Caco-2 (cell line): Measurements from ENCODE around the gene VDR. TPM values are rescaled to one million over a fixed set of nuclear protein-coding genes. Genes with fewer than 3 reads are reported as not detected.

ENCODE experiments used
- BruUV-seq: library from RNA; stranded (reverse); fragments of 400-500 nt; replicated peaks from 2 replicates; lab custom pipeline; 2021; lab: Mats Ljungman, UMichigan
- CTCF ChIA-PET: fragments of 300-600 bp; sonication (Branson Sonifier 250); formaldehyde crosslinking; loops from one replicate; lab custom pipeline; 2022; ENCODE audit warnings: antibody characterized with exemption; lab: Charles Lee
- POLR2A ChIA-PET: fragments of 300-600 bp; sonication (Branson Sonifier 250); formaldehyde crosslinking; loops from one replicate; lab custom pipeline; 2022; ENCODE audit warnings: antibody characterized with exemption; lab: Charles Lee
- DNase-seq, 2 experiments: peaks; one replicate each; pipeline versions ENCODE4 v3.0.0 to v3.0.0-alpha.2; 2020 to 2022
- H3K27me3 ChIP-seq: replicated peaks from 2 replicates; pipeline ENCODE4 v1.6.0; 2011; ENCODE audit warnings: low read length; ENCODE audit not compliant: control insufficient read depth, insufficient read depth
- H3K36me3 ChIP-seq: 2 replicates; pipeline ENCODE4 v1.5.1; 2011; ENCODE audit warnings: low read length; ENCODE audit not compliant: control insufficient read depth, insufficient read depth
- H3K4me1 ChIP-seq: fragments of 250-450 bp; sonication (Bioruptor Pico); 2 replicates; pipeline ENCODE4 v1.5.1; 2020; ENCODE audit warnings: mild to moderate bottlenecking
- H3K4me3 ChIP-seq: 2 replicates; pipeline ENCODE4 v1.5.1; 2011; ENCODE audit warnings: low read depth, mild to moderate bottlenecking, control low read depth, low read length
- H3K9me3 ChIP-seq: fragments of 250-450 bp; sonication (Bioruptor Pico); 2 replicates; pipeline ENCODE4 v1.5.1; 2020; ENCODE audit warnings: mild to moderate bottlenecking, moderate library complexity
- H3K27ac Mint-ChIP-seq: one replicate; pipeline ENCODE4 v1.8.0; 2022; ENCODE audit warnings: mixed read lengths; ENCODE audit not compliant: unreplicated experiment
- H3K27me3 Mint-ChIP-seq: one replicate; pipeline ENCODE4 v1.8.0; 2022; ENCODE audit warnings: mixed read lengths; ENCODE audit not compliant: insufficient read depth, unreplicated experiment
- H3K36me3 Mint-ChIP-seq: one replicate; pipeline ENCODE4 v1.8.0; 2022; ENCODE audit warnings: mild to moderate bottlenecking, mixed read lengths; ENCODE audit not compliant: insufficient read depth, unreplicated experiment
- H3K4me1 Mint-ChIP-seq: one replicate; pipeline ENCODE4 v1.8.0; 2022; ENCODE audit warnings: low read depth, mixed read lengths; ENCODE audit not compliant: unreplicated experiment
- H3K4me3 Mint-ChIP-seq: one replicate; pipeline ENCODE4 v1.8.0; 2022; ENCODE audit warnings: mild to moderate bottlenecking, moderate library complexity, mixed read lengths; ENCODE audit not compliant: unreplicated experiment
- H3K9me3 Mint-ChIP-seq: one replicate; pipeline ENCODE4 v1.8.0; 2022; ENCODE audit warnings: mixed read lengths; ENCODE audit not compliant: unreplicated experiment
- CTCF ChIP-seq, 2 experiments: fragments of 200-600 bp in 1 of 2; IDR thresholded peaks; 1 replicate in 1 of 2; 2 replicates in 1 of 2; pipeline versions ENCODE4 v1.5.1 to v1.8.0; 2011 to 2022; ENCODE audit warnings: antibody characterized with exemption in 1 of 2, control low read depth in 1 of 2, inconsistent platforms in 1 of 2, low read depth in 1 of 2, low read length in 1 of 2, mild to moderate bottlenecking in 1 of 2, moderate library complexity in 1 of 2; ENCODE audit not compliant: insufficient read depth in 1 of 2, severe bottlenecking in 1 of 2, unreplicated experiment in 1 of 2
- intact Hi-C: fragments of 100-400 bp; cut with micrococcal nuclease; formaldehyde crosslinking; loops from one replicate; pipeline ENCODE4 v1.10.0; 2022; ENCODE audit not compliant: unreplicated experiment
- total RNA-seq: library from RNA; stranded (reverse); gene quantifications from 2 replicates; pipeline ENCODE4 v1.2.3, GENCODE V29; 2022

The VDR gene
- total RNA-seq, 1 experiment from 2014 or later: 15.4 TPM

- Histone ChIP-seq H3K4me1 (peaks cover 18% of the 10 kb centered on the region; the same call in 1 of the 2 replicates), H3K36me3 (no peaks in the 10 kb centered on the region), H3K9me3 (no peaks in the 10 kb centered on the region), H3K27me3 (no peaks in the 10 kb centered on the region), H3K4me3 (no peak overlapping the region)
- H3K27ac Mint-ChIP-seq: peak overlapping the region; percentile 19
- POLR2A ChIA-PET: interaction anchor here (0.6 to 1.6 kb wide), 2 partner anchors 41 to 210 kb away, joined by 3 to 7 read pairs; partner anchors contain the start of gene VDR
- no peak overlapping the region for H3K4me3 Mint-ChIP-seq
- intact Hi-C loops: no loop called here
- H3K4me1 Mint-ChIP-seq: peaks cover 32% of the 10 kb centered on the region
- DNase-seq: no peak
- BruUV-seq: no TSS peak
- TF ChIP-seq CTCF (IDR thresholded peaks at IDR 0.05; ENCODE audit: insufficient read depth in 1 of 2, low read depth in 1 of 2, low read length in 1 of 2, severe bottlenecking in 1 of 2, unreplicated experiment in 1 of 2): no peak
- peaks cover 4% of the 10 kb centered on the region for H3K36me3 Mint-ChIP-seq
- H3K27me3 Mint-ChIP-seq: no peaks in the 10 kb centered on the region
- H3K9me3 Mint-ChIP-seq: no peaks in the 10 kb centered on the region
- CTCF ChIA-PET: interaction anchor here (0.6 to 1.7 kb wide), 4 partner anchors 42 to 109 kb away, joined by 3 to 14 read pairs (median 5); partner anchors contain the start of gene VDR
Measured at GRCh38 chr12:47946413-47947323, 41.9 kb upstream of the VDR start.

GRCh38 chr12:47945341-47945728, 40.5 kb upstream of the VDR start:
- no peak overlapping the region for H3K4me3 Mint-ChIP-seq
- no TSS peak for BruUV-seq
- H3K9me3 Mint-ChIP-seq: no peaks in the 10 kb centered on the region
- Histone ChIP-seq H3K4me1 (peaks cover 10% of the 10 kb centered on the region; the same call in 1 of the 2 replicates), H3K9me3 (no peaks in the 10 kb centered on the region), H3K36me3 (no peaks in the 10 kb centered on the region), H3K27me3 (no peaks in the 10 kb centered on the region), H3K4me3 (no peak overlapping the region)
- DNase-seq: no peak
- no peak overlapping the region for H3K27ac Mint-ChIP-seq
- CTCF ChIA-PET: interaction anchor here (0.6 kb wide), 1 partner anchor 58 kb away, joined by 3 read pairs; no protein-coding TSS in a partner anchor
- intact Hi-C loops: no loop called here
- H3K27me3 Mint-ChIP-seq: no peaks in the 10 kb centered on the region
- no peak for TF ChIP-seq CTCF (IDR thresholded peaks at IDR 0.05; ENCODE audit: insufficient read depth in 1 of 2, low read depth in 1 of 2, low read length in 1 of 2, severe bottlenecking in 1 of 2, unreplicated experiment in 1 of 2)
- H3K36me3 Mint-ChIP-seq: peaks cover 4% of the 10 kb centered on the region
- POLR2A ChIA-PET: no interaction called here
- H3K4me1 Mint-ChIP-seq: peaks cover 28% of the 10 kb centered on the region

GRCh38 chr12:47944685-47945340, 40.0 kb upstream of the VDR start:
- peaks cover 4% of the 10 kb centered on the region for H3K36me3 Mint-ChIP-seq
- intact Hi-C loops: no loop called here

More at GRCh38 chr12:47944685-47945340, 40.0 kb upstream of the VDR start:
- Mint-ChIP-seq H3K9me3 (no peaks in the 10 kb centered on the region), H3K27me3 (no peaks in the 10 kb centered on the region), H3K4me1 (peaks cover 22% of the 10 kb centered on the region), H3K4me3 (no peak overlapping the region), H3K27ac (no peak overlapping the region)
- TF ChIP-seq CTCF (IDR thresholded peaks at IDR 0.05; ENCODE audit: insufficient read depth in 1 of 2, low read depth in 1 of 2, low read length in 1 of 2, severe bottlenecking in 1 of 2, unreplicated experiment in 1 of 2): no peak
- DNase-seq: no peak
- POLR2A ChIA-PET: no interaction called here
- H3K36me3 ChIP-seq: no peaks in the 10 kb centered on the region
- BruUV-seq: no TSS peak
- no peaks in the 10 kb centered on the region for H3K27me3 ChIP-seq
- H3K9me3 ChIP-seq: no peaks in the 10 kb centered on the region
- no peak overlapping the region for H3K4me3 ChIP-seq
- H3K4me1 ChIP-seq: peaks cover 7% of the 10 kb centered on the region; the same call in 1 of the 2 replicates
- CTCF ChIA-PET: interaction anchor here (0.6 kb wide), 1 partner anchor 58 kb away, joined by 3 read pairs; no protein-coding TSS in a partner anchor
